HG03354 (cell line): Measurements from ENCODE around the gene WDR5.

Source experiments
- ATAC-seq: cut with Tn5 transposase; IDR thresholded peaks from one replicate; pipeline ENCODE4 v1.9.1; 2021; ENCODE audit warnings: mild to moderate bottlenecking; ENCODE audit not compliant: unreplicated experiment, poor library complexity, severe bottlenecking

The WDR5 gene

GRCh38 chr9:134180786-134181647 lies 45.1 kb downstream of the WDR5 start:
- no peak for ATAC-seq

GRCh38 chr9:134181648-134182034 lies 45.8 kb downstream of the WDR5 start:
- ATAC-seq = no peak

GRCh38 chr9:134182554-134183085 lies 46.7 kb downstream of the WDR5 start:
- ATAC-seq = no peak

GRCh38 chr9:134185536-134186011 lies 49.7 kb downstream of the WDR5 start:
- ATAC-seq = no peak

- ATAC-seq = no peak
Measured at GRCh38 chr9:134186471-134187109, 50.7 kb downstream of the WDR5 start.

- no peak for ATAC-seq
Measured at GRCh38 chr9:134187110-134187531, 51.2 kb downstream of the WDR5 start.

- ATAC-seq = no peak
Measured at GRCh38 chr9:134187891-134188385, 52.1 kb downstream of the WDR5 start.

- ATAC-seq = no peak
Measured at GRCh38 chr9:134188386-134189144, 52.7 kb downstream of the WDR5 start.

- no peak for ATAC-seq
Measured at GRCh38 chr9:134189145-134189469, 53.2 kb downstream of the WDR5 start.

- ATAC-seq = no peak
Measured at GRCh38 chr9:134189470-134190231, 53.8 kb downstream of the WDR5 start.

- ATAC-seq = no peak
Measured at GRCh38 chr9:134190232-134191121, 54.6 kb downstream of the WDR5 start.

GRCh38 chr9:134191455-134192209 lies 55.8 kb downstream of the WDR5 start:
- no peak for ATAC-seq

- ATAC-seq = no peak
Measured at GRCh38 chr9:134192311-134192950, 56.5 kb downstream of the WDR5 start.

GRCh38 chr9:134192951-134193731 lies 57.3 kb downstream of the WDR5 start:
- ATAC-seq = no peak

- ATAC-seq = no peak
Measured at GRCh38 chr9:134193912-134194535, 58.1 kb downstream of the WDR5 start.

GRCh38 chr9:134195558-134195957 lies 59.7 kb downstream of the WDR5 start:
- no peak for ATAC-seq
